ENCODE data around the gene TMIE.

DNA sequence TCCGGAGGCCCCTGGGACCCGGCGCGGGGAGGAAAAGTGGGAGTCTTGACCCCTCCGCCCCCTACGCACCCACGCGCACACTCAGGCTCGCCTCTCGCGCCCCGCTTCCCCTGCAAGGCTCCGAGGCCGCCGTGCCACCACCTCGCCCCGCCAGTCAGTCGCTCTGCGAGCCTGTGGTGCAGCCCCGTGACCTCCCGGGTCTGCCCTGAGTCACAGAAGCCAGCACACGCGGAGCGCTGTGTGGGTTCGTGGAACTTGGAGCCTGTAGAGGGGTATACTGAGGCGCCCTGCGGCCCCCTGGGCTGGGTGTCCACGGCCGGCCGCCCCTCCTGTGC is 7.3 kb upstream of the TMIE start:
- no peak for TF ChIP-seq CTCF (IDR thresholded peaks at IDR 0.05)
- TF ChIP-seq POLR2AphosphoS5 (IDR thresholded peaks at IDR 0.05): peak in 1 of 2 donors; percentile 8
- TF ChIP-seq EP300 (IDR thresholded peaks at IDR 0.05): no peak
